Testis (tissue), 3 donors: ENCODE data around the gene FNDC5. TPM values are rescaled to one million over a fixed set of nuclear protein-coding genes. Genes with fewer than 3 reads are reported as not detected.

Source experiments
- DNase-seq: peaks from one replicate; pipeline ENCODE4 v3.0.0-alpha.2; 2019
- H3K27ac ChIP-seq, 2 donors: fragments of 200-600 bp; sonication (generic); one replicate each; pipeline ENCODE4 v1.5.1; 2019
- H3K27me3 ChIP-seq: fragments of 200-600 bp; sonication (generic); one replicate; pipeline ENCODE4 v1.5.1; 2019
- H3K36me3 ChIP-seq: fragments of 200-600 bp; sonication (generic); one replicate; pipeline ENCODE4 v1.5.1; 2017; ENCODE audit warnings: low read depth; ENCODE audit errors: missing control alignments
- H3K4me1 ChIP-seq: fragments of 200-600 bp; sonication (generic); one replicate; pipeline ENCODE4 v1.5.1; 2019
- H3K4me3 ChIP-seq, 2 donors: fragments of 200-600 bp; sonication (generic); one replicate each; pipeline ENCODE4 v1.5.1; 2017 to 2019
- H3K9me3 ChIP-seq: fragments of 200-600 bp; sonication (generic); one replicate; pipeline ENCODE4 v1.5.1; 2017
- CTCF ChIP-seq, 3 experiments: fragments of 450-650 bp in 2 of 3; fragments of 200-600 bp in 1 of 3; sonication (generic) in 1 of 3; IDR thresholded peaks; one replicate each; pipeline ENCODE4 v1.5.1; 2016 to 2019; ENCODE audit warnings: antibody characterized with exemption in 3 of 3, mild to moderate bottlenecking in 2 of 3, moderate library complexity in 1 of 3
- POLR2A ChIP-seq: fragments of 450-650 bp; IDR thresholded peaks from one replicate; pipeline ENCODE4 v1.6.1; 2017; ENCODE audit warnings: antibody characterized with exemption, mild to moderate bottlenecking, moderate library complexity
- WGBS, 2 donors: methylation state at CpG; one replicate each; pipeline ENCODE4 v1.1.5; 2018; 5-methylcytosine and 5-hydroxymethylcytosine counted together
- intact Hi-C: fragments of 100-400 bp; cut with DNase I; formaldehyde crosslinking; loops from one replicate; pipeline ENCODE4 v1.15.1; 2023; ENCODE audit warnings: low total_unique reads
- polyA plus RNA-seq: library from polyadenylated mRNA; stranded (reverse); fragments of 350-450 nt; fragmentation: Illumina TruSeq; extraction: RNeasy Lipid Tissue Mini Kit (QIAGEN cat#74804); gene quantifications from one replicate; pipeline ENCODE4 v1.2.3, GENCODE V29; 2014; ENCODE audit warnings: low read depth, low replicate concordance; ENCODE audit not compliant: insufficient read depth
- total RNA-seq, 2 donors: library from RNA; depleted of rRNA; stranded (reverse); fragments of >200 nt; gene quantifications; one replicate each; pipeline ENCODE4 v1.2.3, GENCODE V29; 2016

Gene FNDC5
- total and polyA plus RNA-seq, 3 donors from 2014 or later = 9.4 to 16.3 (median 11.3) TPM

GRCh38 chr1:32886004-32886827 is 15.5 kb upstream of the FNDC5 start, which contains the start of gene HPCA:
Gene HPCA, plus strand, starts transcription at chr1:32886491. Its CDS starts 2,408 bp downstream, at chr1:32888899.
- no peaks in the 10 kb centered on the region for H3K36me3 ChIP-seq
- H3K4me1 ChIP-seq = peaks cover 4% of the 10 kb centered on the region
- WGBS, 2 donors = 2% methylated on average over 9 to 62 of the region's 79 CpGs
- no peak within 1 kb of the TSS for H3K27ac ChIP-seq
- intact Hi-C loops = no loop called here
- no peaks in the 10 kb centered on the region for H3K27me3 ChIP-seq
- peak; percentile 77 for DNase-seq
- TF ChIP-seq CTCF (IDR thresholded peaks at IDR 0.05) (peak; percentile 11 to 43 (median 23)), POLR2A (no peak)
- H3K9me3 ChIP-seq = no peaks in the 10 kb centered on the region
- H3K4me3 ChIP-seq = peak within 1 kb of the TSS; percentile 20 to 26

GRCh38 chr1:32885676-32886003 is 14.9 kb upstream of the FNDC5 start:
- no peak for DNase-seq
- Histone ChIP-seq H3K4me3 (no peak overlapping the region), H3K36me3 (no peaks in the 10 kb centered on the region), H3K9me3 (no peaks in the 10 kb centered on the region), H3K27ac (no peak overlapping the region), H3K4me1 (peaks cover 4% of the 10 kb centered on the region), H3K27me3 (no peaks in the 10 kb centered on the region)
- intact Hi-C loops = no loop called here
- 5 to 7% methylated on average over 8 of the region's 8 CpGs for WGBS, 2 donors
- TF ChIP-seq CTCF (IDR thresholded peaks at IDR 0.05) (no peak), POLR2A (no peak)

GRCh38 chr1:32884726-32885125 is 14.0 kb upstream of the FNDC5 start:
- Histone ChIP-seq H3K36me3 (no peaks in the 10 kb centered on the region), H3K4me3 (no peak overlapping the region), H3K9me3 (no peaks in the 10 kb centered on the region), H3K4me1 (peaks cover 4% of the 10 kb centered on the region), H3K27me3 (no peaks in the 10 kb centered on the region), H3K27ac (no peak overlapping the region)
- intact Hi-C loops = no loop called here
- WGBS, 2 donors = 42 to 48% methylated on average over 9 to 12 of the region's 12 CpGs
- no peak for DNase-seq
- no peak for TF ChIP-seq CTCF (IDR thresholded peaks at IDR 0.05)
- no peak for TF ChIP-seq POLR2A

- Histone ChIP-seq H3K27me3 (no peaks in the 10 kb centered on the region), H3K4me3 (no peak overlapping the region), H3K9me3 (no peaks in the 10 kb centered on the region), H3K36me3 (no peaks in the 10 kb centered on the region), H3K4me1 (peaks cover 4% of the 10 kb centered on the region), H3K27ac (no peak overlapping the region)
- TF ChIP-seq CTCF (IDR thresholded peaks at IDR 0.05) (no peak), POLR2A (no peak)
- intact Hi-C loops = no loop called here
- DNase-seq = no peak
- WGBS, 2 donors = 72 to 73% methylated on average over 2 to 4 of the region's 4 CpGs
Measured at GRCh38 chr1:32884032-32884372, 13.3 kb upstream of the FNDC5 start.
